Suprapubic skin (tissue), 4 donors: ENCODE results near the gene PLEKHA1. TPM values are rescaled to one million over a fixed set of nuclear protein-coding genes. Genes with fewer than 3 reads are reported as not detected.

ENCODE experiments used
- DNase-seq, 2 donors: peaks; one replicate each; pipeline ENCODE4 v3.0.0-alpha.2; 2019; ENCODE audit warnings: low spot score in 2 of 2
- H3K27ac ChIP-seq: fragments of 200-600 bp; sonication (generic); one replicate; pipeline ENCODE4 v1.5.1; 2019
- H3K27me3 ChIP-seq: fragments of 200-600 bp; sonication (generic); one replicate; pipeline ENCODE4 v1.5.1; 2019
- H3K36me3 ChIP-seq: fragments of 200-600 bp; sonication (generic); one replicate; pipeline ENCODE4 v1.5.1; 2019
- H3K4me1 ChIP-seq: fragments of 200-600 bp; sonication (generic); one replicate; pipeline ENCODE4 v1.5.1; 2019
- H3K4me3 ChIP-seq: fragments of 200-600 bp; sonication (generic); one replicate; pipeline ENCODE4 v1.5.1; 2019; ENCODE audit warnings: mild to moderate bottlenecking
- H3K9me3 ChIP-seq: fragments of 200-600 bp; sonication (generic); one replicate; pipeline ENCODE4 v1.5.1; 2019
- EP300 ChIP-seq: sonication (generic); formaldehyde crosslinking; IDR thresholded peaks from one replicate; pipeline ENCODE4 v1.6.1; 2017; ENCODE audit warnings: antibody characterized with exemption
- POLR2A ChIP-seq, 2 donors: fragments of 450-650 bp; IDR thresholded peaks; one replicate each; pipeline ENCODE4 v1.6.1; 2017; ENCODE audit warnings: antibody characterized with exemption in 2 of 2, mild to moderate bottlenecking in 2 of 2, moderate library complexity in 2 of 2
- POLR2AphosphoS5 ChIP-seq, 3 donors: sonication (generic); formaldehyde crosslinking; IDR thresholded peaks; one replicate each; pipeline ENCODE4 v1.6.1; 2017; ENCODE audit warnings: antibody characterized with exemption in 3 of 3
- WGBS: methylation state at CpG from one replicate; pipeline ENCODE4 v1.1.5; 2018; 5-methylcytosine and 5-hydroxymethylcytosine counted together
- total RNA-seq, 4 donors: library from RNA; depleted of rRNA; stranded (reverse); fragments of >200 nt; gene quantifications; one replicate each; pipeline ENCODE4 v1.1.0, GENCODE V29; 2016
- TF ChIP-seq, protein P1 (sequence below), 2 donors: fragments of 200-600 bp in 1 of 2; fragments of 450-650 bp in 1 of 2; sonication (generic) in 1 of 2; IDR thresholded peaks; one replicate each; pipeline ENCODE4 v1.5.1; 2016 to 2019; ENCODE audit warnings: antibody characterized with exemption in 2 of 2, mild to moderate bottlenecking in 1 of 2, moderate library complexity in 1 of 2

Gene PLEKHA1
- total RNA-seq, 4 donors from 2014 or later: 68.2 to 91.6 (median 78.8) TPM

DNA sequence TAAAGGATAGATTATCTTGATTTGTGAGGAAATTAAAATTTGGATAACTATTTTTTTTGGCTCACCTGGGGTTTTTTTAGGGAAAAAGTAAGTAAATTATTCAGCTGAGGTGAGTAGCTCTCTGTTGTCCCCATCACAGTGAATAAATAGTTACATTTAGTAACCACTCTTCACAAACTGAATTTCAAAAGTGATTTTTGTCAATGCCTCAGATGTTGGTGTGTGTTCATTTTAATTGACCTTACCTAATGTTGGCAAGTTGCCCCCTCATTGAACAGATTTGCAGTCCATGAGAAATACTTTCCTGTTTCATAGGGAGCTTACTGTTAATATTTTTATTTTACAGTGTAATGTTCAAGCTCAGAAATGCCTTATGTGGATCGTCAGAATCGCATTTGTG, 18.3 kb downstream of the PLEKHA1 start:
- Histone ChIP-seq H3K36me3 (peaks cover 29% of the 10 kb centered on the region), H3K4me3 (no peak overlapping the region), H3K4me1 (peaks cover 9% of the 10 kb centered on the region), H3K27me3 (no peaks in the 10 kb centered on the region), H3K9me3 (no peaks in the 10 kb centered on the region), H3K27ac (no peak overlapping the region)
- TF ChIP-seq EP300: no peak
- TF ChIP-seq POLR2AphosphoS5 (IDR thresholded peaks at IDR 0.05): no peak
- TF ChIP-seq, protein P1, sequence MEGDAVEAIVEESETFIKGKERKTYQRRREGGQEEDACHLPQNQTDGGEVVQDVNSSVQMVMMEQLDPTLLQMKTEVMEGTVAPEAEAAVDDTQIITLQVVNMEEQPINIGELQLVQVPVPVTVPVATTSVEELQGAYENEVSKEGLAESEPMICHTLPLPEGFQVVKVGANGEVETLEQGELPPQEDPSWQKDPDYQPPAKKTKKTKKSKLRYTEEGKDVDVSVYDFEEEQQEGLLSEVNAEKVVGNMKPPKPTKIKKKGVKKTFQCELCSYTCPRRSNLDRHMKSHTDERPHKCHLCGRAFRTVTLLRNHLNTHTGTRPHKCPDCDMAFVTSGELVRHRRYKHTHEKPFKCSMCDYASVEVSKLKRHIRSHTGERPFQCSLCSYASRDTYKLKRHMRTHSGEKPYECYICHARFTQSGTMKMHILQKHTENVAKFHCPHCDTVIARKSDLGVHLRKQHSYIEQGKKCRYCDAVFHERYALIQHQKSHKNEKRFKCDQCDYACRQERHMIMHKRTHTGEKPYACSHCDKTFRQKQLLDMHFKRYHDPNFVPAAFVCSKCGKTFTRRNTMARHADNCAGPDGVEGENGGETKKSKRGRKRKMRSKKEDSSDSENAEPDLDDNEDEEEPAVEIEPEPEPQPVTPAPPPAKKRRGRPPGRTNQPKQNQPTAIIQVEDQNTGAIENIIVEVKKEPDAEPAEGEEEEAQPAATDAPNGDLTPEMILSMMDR (IDR thresholded peaks at IDR 0.05): no peak
- TF ChIP-seq POLR2A (IDR thresholded peaks at IDR 0.05): no peak
- 80% methylated on average over 2 of the region's 2 CpGs for WGBS
- no peak for DNase-seq

DNA sequence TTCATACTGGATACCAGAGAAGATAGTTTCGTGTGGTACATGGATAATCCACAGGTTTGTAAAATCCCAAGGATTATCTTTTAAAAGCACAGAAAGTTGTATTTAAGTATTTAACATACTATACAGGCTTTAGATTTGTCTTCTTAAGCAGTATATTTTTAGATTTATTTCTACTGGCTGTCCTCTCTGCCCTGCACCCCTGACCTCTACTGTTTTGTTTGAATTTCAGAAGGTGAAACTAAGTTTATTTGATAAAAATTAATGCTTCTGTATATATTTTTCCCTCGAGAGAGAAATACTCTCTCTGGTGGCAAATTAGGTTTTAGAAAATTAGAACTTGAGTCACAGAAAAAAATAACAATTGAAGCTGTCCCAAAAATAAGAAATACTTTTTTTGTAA, 18.8 kb downstream of the PLEKHA1 start:
- TF ChIP-seq POLR2AphosphoS5 (IDR thresholded peaks at IDR 0.05) (no peak), POLR2A (IDR thresholded peaks at IDR 0.05) (no peak)
- TF ChIP-seq, protein P1 (IDR thresholded peaks at IDR 0.05): no peak
- H3K9me3 ChIP-seq: no peaks in the 10 kb centered on the region
- no peak for DNase-seq
- H3K27me3 ChIP-seq: no peaks in the 10 kb centered on the region
- H3K27ac ChIP-seq: no peak overlapping the region
- no peak overlapping the region for H3K4me3 ChIP-seq
- peaks cover 9% of the 10 kb centered on the region for H3K4me1 ChIP-seq
- WGBS: 89% methylated on average over 2 of the region's 2 CpGs
- H3K36me3 ChIP-seq: peaks cover 31% of the 10 kb centered on the region

DNA sequence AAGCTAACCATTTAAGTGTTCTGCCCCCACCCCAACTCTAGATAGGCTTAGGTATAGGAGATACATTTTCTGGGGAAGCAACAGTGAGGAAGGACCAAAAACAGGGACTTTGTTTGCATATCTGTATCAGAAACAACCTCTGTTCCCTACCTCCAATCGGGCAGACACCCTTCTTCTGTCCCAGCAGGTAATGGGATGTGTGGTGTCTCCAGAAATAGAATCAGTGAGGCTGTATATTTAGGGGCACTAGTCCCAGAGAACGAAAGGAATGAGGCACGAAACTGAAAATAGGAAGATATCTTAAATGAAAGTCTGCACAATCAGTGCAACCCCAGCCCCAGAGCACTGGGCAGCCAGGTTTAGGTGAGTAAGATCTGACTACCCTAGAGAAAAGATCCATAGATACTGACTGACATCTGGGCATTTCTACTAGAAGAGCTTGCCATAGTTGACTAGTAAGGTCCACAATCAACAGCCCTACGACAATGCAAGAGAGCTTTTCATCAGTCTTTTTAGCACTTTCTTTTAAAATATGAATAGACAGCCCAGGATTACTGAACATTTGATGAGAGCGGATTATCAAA, 28.1 kb downstream of the PLEKHA1 start:
- H3K27me3 ChIP-seq: no peaks in the 10 kb centered on the region
- H3K4me1 ChIP-seq: peaks cover 16% of the 10 kb centered on the region
- H3K4me3 ChIP-seq: no peak overlapping the region
- H3K9me3 ChIP-seq: no peaks in the 10 kb centered on the region
- TF ChIP-seq EP300: no peak
- TF ChIP-seq POLR2AphosphoS5 (IDR thresholded peaks at IDR 0.05): no peak
- TF ChIP-seq POLR2A (IDR thresholded peaks at IDR 0.05): no peak
- TF ChIP-seq, protein P1 (IDR thresholded peaks at IDR 0.05): no peak
- 94% methylated on average over 5 of the region's 5 CpGs for WGBS
- no peak for DNase-seq
- peaks cover 57% of the 10 kb centered on the region for H3K36me3 ChIP-seq
- no peak overlapping the region for H3K27ac ChIP-seq

DNA sequence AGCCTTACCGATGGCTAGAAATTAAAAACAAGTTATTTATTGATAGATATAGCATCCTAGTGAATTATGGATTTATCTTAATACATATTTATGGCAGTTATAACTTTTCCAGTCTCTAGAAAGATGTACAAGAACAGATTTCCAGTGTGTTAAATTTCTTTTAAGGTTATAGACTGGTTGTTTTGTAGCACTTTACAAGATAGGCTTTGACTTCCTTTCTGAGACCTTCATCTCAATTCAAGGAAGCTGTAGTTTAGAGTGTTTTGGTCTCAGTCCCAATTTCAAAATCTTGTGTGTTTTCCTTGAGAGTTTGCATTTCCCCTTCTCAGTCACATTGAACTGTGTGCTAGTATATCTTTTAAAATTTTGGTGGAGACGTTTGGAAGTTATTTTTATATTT, 30.1 kb downstream of the PLEKHA1 start:
- H3K9me3 ChIP-seq: no peaks in the 10 kb centered on the region
- TF ChIP-seq, protein P1 (IDR thresholded peaks at IDR 0.05): no peak
- TF ChIP-seq POLR2A (IDR thresholded peaks at IDR 0.05) (no peak), POLR2AphosphoS5 (IDR thresholded peaks at IDR 0.05) (no peak), EP300 (no peak)
- H3K36me3 ChIP-seq: peaks cover 54% of the 10 kb centered on the region
- H3K27ac ChIP-seq: no peak overlapping the region
- H3K4me1 ChIP-seq: peaks cover 16% of the 10 kb centered on the region
- WGBS: 67% methylated on average over 2 of the region's 2 CpGs
- no peaks in the 10 kb centered on the region for H3K27me3 ChIP-seq
- no peak overlapping the region for H3K4me3 ChIP-seq
- no peak for DNase-seq

DNA sequence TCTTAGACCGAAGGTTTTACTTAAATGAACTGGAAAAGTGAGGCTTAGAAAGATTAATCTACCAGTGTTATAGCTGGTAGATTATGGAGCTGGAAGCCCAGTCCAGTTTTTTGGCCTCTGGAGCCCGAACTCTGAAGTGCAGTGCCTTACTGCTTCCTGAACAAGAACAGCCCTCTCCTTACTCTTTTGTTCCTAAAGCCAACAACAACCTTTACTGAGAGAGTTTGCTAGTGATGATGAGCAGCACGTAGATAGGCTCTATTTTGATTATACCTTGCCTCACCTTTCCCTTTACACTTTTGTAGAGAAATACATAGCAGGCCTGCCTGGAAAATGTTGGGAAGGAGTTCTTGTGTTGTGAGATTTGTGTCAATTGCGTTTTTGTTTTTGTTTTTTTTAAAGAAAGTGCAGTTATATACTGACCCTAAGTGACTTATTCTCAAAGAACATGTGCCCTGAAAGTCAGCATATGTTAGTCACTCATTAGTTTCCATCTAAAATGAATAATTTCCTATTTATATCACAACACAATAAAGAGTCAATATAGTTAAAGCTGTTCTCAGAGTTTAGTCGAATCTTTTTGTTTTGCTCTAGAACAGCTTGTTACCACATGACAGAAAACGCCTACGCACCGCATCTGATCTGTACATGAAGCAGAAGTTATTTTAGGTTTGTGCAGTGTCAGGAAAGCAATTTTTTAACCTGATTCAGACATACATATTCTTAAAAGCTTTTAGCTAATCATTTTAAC, 33.0 kb downstream of the PLEKHA1 start:
- no peaks in the 10 kb centered on the region for H3K27me3 ChIP-seq
- no peak for DNase-seq
- no peak overlapping the region for H3K4me3 ChIP-seq
- H3K36me3 ChIP-seq: peaks cover 59% of the 10 kb centered on the region
- peaks cover 16% of the 10 kb centered on the region for H3K4me1 ChIP-seq
- H3K9me3 ChIP-seq: no peaks in the 10 kb centered on the region
- peak overlapping the region; percentile 45 for H3K27ac ChIP-seq
- 41% methylated on average over 8 of the region's 8 CpGs for WGBS
- TF ChIP-seq POLR2A (IDR thresholded peaks at IDR 0.05) (no peak), EP300 (no peak), POLR2AphosphoS5 (IDR thresholded peaks at IDR 0.05) (no peak)
- TF ChIP-seq, protein P1 (IDR thresholded peaks at IDR 0.05): no peak
